Aorta (tissue), 5 donors: Measurements from ENCODE around the gene FAM234B. TPM values are rescaled to one million over a fixed set of nuclear protein-coding genes. Genes with fewer than 3 reads are reported as not detected.
"Not testable (repeated sequence)": the region's sequence is repeated elsewhere in the genome, so short reads cannot be mapped to it uniquely, and the experiment has no call there.

ENCODE experiments used
- ATAC-seq: fragments of 200-7000 bp; cut with Tn5 transposase; one replicate; pipeline ENCODE4 v1.9.1; 2022; ENCODE audit warnings: moderate library complexity; ENCODE audit not compliant: low FRiP score
- DNase-seq, 2 donors: peaks; one replicate each; pipeline ENCODE4 v3.0.0-alpha.2; 2020
- H3K27ac ChIP-seq, 2 donors: one replicate each; pipeline ENCODE4 v1.5.1; 2013; ENCODE audit warnings: low read length in 2 of 2, mild to moderate bottlenecking in 2 of 2, moderate library complexity in 2 of 2, control low read depth in 1 of 2, inconsistent platforms in 1 of 2, low read depth in 1 of 2
- H3K27me3 ChIP-seq, 2 donors: one replicate each; pipeline ENCODE4 v1.6.1; 2013; ENCODE audit warnings: control low read depth in 1 of 2, low read length in 1 of 2, mild to moderate bottlenecking in 1 of 2, moderate library complexity in 1 of 2; ENCODE audit not compliant: insufficient read depth in 2 of 2, control insufficient read depth in 1 of 2
- H3K36me3 ChIP-seq, 2 donors: one replicate each; pipeline ENCODE4 v1.6.1; 2013; ENCODE audit warnings: control low read depth in 1 of 2, low read length in 1 of 2, mild to moderate bottlenecking in 1 of 2; ENCODE audit not compliant: insufficient read depth in 2 of 2, control insufficient read depth in 1 of 2
- H3K4me1 ChIP-seq, 2 donors: one replicate each; pipeline ENCODE4 v1.6.1; 2013; ENCODE audit warnings: low read length in 2 of 2, control low read depth in 1 of 2, mild to moderate bottlenecking in 1 of 2, moderate library complexity in 1 of 2; ENCODE audit not compliant: insufficient read depth in 2 of 2, control insufficient read depth in 1 of 2
- H3K4me3 ChIP-seq, 2 donors: one replicate each; pipeline ENCODE4 v1.5.1; 2013; ENCODE audit warnings: low read length in 2 of 2, control low read depth in 1 of 2, mild to moderate bottlenecking in 1 of 2
- H3K9me3 ChIP-seq: one replicate; pipeline ENCODE4 v1.6.1; 2013; ENCODE audit warnings: mild to moderate bottlenecking, low read length; ENCODE audit not compliant: control insufficient read depth
- WGBS, 2 donors: extraction: QIAGEN DNeasy Blood & Tissue Kit; methylation state at CpG; one replicate each; pipeline ENCODE4 v1.1.7; 2013; 5-methylcytosine and 5-hydroxymethylcytosine counted together
- intact Hi-C, 2 donors: fragments of 100-400 bp; cut with DNase I; formaldehyde crosslinking; loops; one replicate each; pipeline versions ENCODE4 v1.14.2 to v1.15.0; 2022
- polyA plus RNA-seq, 2 donors: library from polyadenylated mRNA; stranded (reverse); fragments of 200-250 nt; gene quantifications; one replicate each; pipeline ENCODE4 v1.2.3, GENCODE V29; 2013
- total RNA-seq, 2 donors: library from RNA; stranded (reverse); fragmentation: NEBNext Ultra II Directional; extraction: Animal tissue kit (Norgen Biotek cat#: 25700); gene quantifications; one replicate each; pipeline ENCODE4 v1.2.1, GENCODE V29; 2021
- donor health status: healthy with polysubstance abuse.
- donor health status: Bipolar disorder and iron deficiency.
- donor health status: DM: no; HTN: no; CAD: no.
- donor health status: DM: no; HTN: no; CAD: no.
- donor health status: DM: yes; HTN: yes; CAD: no.

FAM234B gene
- total and polyA plus RNA-seq, 4 donors: 0.95 to 6.8 (median 5.2) TPM; not detected in 1

GRCh38 chr12:13074396-13075117 lies 30.4 kb downstream of the FAM234B start:
- DNase-seq (no peak), ATAC-seq (no peak)
- no peaks in the 10 kb centered on the region for H3K27me3 ChIP-seq
- intact Hi-C loops: no loop called here
- H3K4me3 ChIP-seq: no peak overlapping the region
- no peak overlapping the region for H3K27ac ChIP-seq
- H3K9me3 ChIP-seq: no peaks in the 10 kb centered on the region
- 90 to 91% methylated on average over 3 of the region's 3 CpGs for WGBS, 2 donors
- peaks cover 0 to 7% of the 10 kb centered on the region in 2 donors for H3K36me3 ChIP-seq
- H3K4me1 ChIP-seq: no peaks in the 10 kb centered on the region

GRCh38 chr12:13075118-13075480 lies 30.9 kb downstream of the FAM234B start:
- H3K4me3 ChIP-seq: no peak overlapping the region
- no peak overlapping the region for H3K27ac ChIP-seq
- H3K9me3 ChIP-seq: no peaks in the 10 kb centered on the region
- no peaks in the 10 kb centered on the region for H3K4me1 ChIP-seq
- H3K36me3 ChIP-seq: peaks cover 0 to 7% of the 10 kb centered on the region in 2 donors
- H3K27me3 ChIP-seq: no peaks in the 10 kb centered on the region
- no peak for DNase-seq
- no peak for ATAC-seq
- intact Hi-C loops: no loop called here

GRCh38 chr12:13075786-13076570 lies 31.8 kb downstream of the FAM234B start:
- Histone ChIP-seq H3K4me1 (no peaks in the 10 kb centered on the region), H3K36me3 (peaks cover 0 to 8% of the 10 kb centered on the region in 2 donors), H3K4me3 (no peak overlapping the region), H3K9me3 (no peaks in the 10 kb centered on the region), H3K27me3 (no peaks in the 10 kb centered on the region), H3K27ac (no peak overlapping the region)
- ATAC-seq: no peak
- intact Hi-C loops: no loop called here
- WGBS, 2 donors: 89 to 90% methylated on average over 12 of the region's 12 CpGs
- no peak for DNase-seq

GRCh38 chr12:13079440-13079906 lies 35.3 kb downstream of the FAM234B start:
- Histone ChIP-seq H3K4me3 (no peak overlapping the region), H3K36me3 (peaks cover 0 to 6% of the 10 kb centered on the region in 2 donors), H3K27ac (no peak overlapping the region), H3K4me1 (no peaks in the 10 kb centered on the region), H3K9me3 (no peaks in the 10 kb centered on the region), H3K27me3 (no peaks in the 10 kb centered on the region)
- WGBS, 2 donors: 81 to 83% methylated on average over 8 of the region's 8 CpGs
- intact Hi-C loops: no loop called here
- no peak for DNase-seq
- no peak for ATAC-seq

- Histone ChIP-seq H3K27ac (no peak overlapping the region), H3K36me3 (peaks cover 0 to 4% of the 10 kb centered on the region in 2 donors), H3K4me1 (no peaks in the 10 kb centered on the region), H3K27me3 (no peaks in the 10 kb centered on the region), H3K9me3 (no peaks in the 10 kb centered on the region), H3K4me3 (no peak overlapping the region)
- ATAC-seq: no peak
- WGBS, 2 donors: 82 to 88% methylated on average over 3 of the region's 3 CpGs
- intact Hi-C loops: no loop called here
- no peak for DNase-seq
Measured at GRCh38 chr12:13080266-13080665, 36.1 kb downstream of the FAM234B start.

- H3K9me3 ChIP-seq: no peaks in the 10 kb centered on the region
- peaks cover 0 to 1% of the 10 kb centered on the region in 2 donors for H3K36me3 ChIP-seq
- ATAC-seq: no peak
- no peaks in the 10 kb centered on the region for H3K4me1 ChIP-seq
- no peak for DNase-seq
- intact Hi-C loops: no loop called here
- H3K27ac ChIP-seq: no peak overlapping the region
- 91 to 94% methylated on average over 2 of the region's 2 CpGs for WGBS, 2 donors
- no peaks in the 10 kb centered on the region for H3K27me3 ChIP-seq
- no peak overlapping the region for H3K4me3 ChIP-seq
Measured at GRCh38 chr12:13082861-13083260, 38.7 kb downstream of the FAM234B start.

- DNase-seq, H3K9me3 ChIP-seq, ATAC-seq, H3K36me3 ChIP-seq, H3K4me3 ChIP-seq, H3K27me3 ChIP-seq, H3K27ac ChIP-seq, H3K4me1 ChIP-seq, intact Hi-C loops: not testable (repeated sequence)
- WGBS, 2 donors: 96 to 97% methylated on average over 5 of the region's 5 CpGs
Measured at GRCh38 chr12:13083638-13084037, 39.5 kb downstream of the FAM234B start.

- DNase-seq (no peak), ATAC-seq (no peak)
- no peak overlapping the region for H3K27ac ChIP-seq
- no peaks in the 10 kb centered on the region for H3K9me3 ChIP-seq
- H3K4me1 ChIP-seq: no peaks in the 10 kb centered on the region
- WGBS, 2 donors: 95 to 98% methylated on average over 11 of the region's 11 CpGs
- no peak overlapping the region for H3K4me3 ChIP-seq
- intact Hi-C loops: no loop called here
- peaks cover 0 to 1% of the 10 kb centered on the region in 2 donors for H3K36me3 ChIP-seq
- no peaks in the 10 kb centered on the region for H3K27me3 ChIP-seq
Measured at GRCh38 chr12:13084898-13085640, 40.9 kb downstream of the FAM234B start.
